ENCODE results near the gene ZNF611.
"Not testable (repeated sequence)": the region's sequence is repeated elsewhere in the genome, so short reads cannot be mapped to it uniquely, and the experiment has no call there.

The ZNF611 gene

DNA sequence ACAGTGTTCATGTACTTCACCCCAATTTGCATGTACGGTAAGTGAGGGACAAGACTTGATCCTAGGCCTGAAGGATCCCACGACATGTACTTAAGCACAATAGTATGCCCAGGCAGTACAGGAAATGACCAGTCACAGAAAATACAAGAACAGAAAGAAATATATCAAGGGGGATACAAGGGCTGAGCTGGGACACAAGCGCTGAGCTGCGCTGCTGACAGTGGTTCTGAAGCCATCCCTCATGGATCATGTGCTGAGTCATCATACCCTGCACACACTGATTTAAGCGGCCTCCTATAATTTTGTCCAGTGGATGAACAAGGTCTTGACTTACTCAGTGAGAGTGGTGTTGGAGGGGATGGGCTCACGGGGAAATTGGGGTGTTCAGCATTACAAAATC lies 59.6 kb downstream of the ZNF611 start:
- not testable (repeated sequence) for FAIRE-seq

DNA sequence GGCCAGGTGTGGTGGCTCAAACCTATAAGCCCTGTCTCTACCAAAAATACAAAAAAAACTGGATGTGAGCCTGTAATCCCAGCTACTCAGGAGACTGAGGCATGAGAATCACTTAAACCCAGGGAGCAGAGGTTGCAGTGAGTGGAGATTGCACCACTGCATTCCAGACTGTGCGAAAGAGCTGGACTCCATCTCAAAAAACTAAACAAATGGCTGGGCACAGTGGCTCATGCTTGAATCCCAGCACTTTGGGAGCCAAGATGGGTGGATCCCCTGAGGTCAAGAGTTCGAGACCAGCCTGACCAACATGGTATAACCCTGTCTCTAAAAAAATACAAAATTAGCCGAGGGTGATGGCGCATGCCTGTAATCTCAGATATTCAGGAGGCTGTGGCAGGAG lies 61.8 kb downstream of the ZNF611 start:
- FAIRE-seq: no peak

DNA sequence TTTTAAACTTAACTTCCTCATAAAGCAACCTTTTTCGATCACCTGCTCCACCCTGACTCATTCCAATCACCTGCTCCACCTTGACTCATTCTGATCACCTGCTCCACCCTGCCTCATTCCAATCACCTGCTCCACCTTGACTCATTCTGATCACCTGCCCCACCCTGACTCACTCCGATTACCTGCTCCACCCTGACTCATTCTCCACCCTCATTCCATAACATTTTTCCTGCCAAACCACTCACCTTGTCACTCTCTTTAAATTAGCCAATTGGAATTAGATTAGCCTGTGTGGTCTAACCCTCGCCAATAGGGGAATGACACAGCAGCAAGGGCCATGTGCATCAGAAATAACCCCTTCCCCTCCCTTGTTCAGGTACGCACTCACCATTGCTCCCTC lies 64.8 kb downstream of the ZNF611 start:
- FAIRE-seq: no peak

DNA sequence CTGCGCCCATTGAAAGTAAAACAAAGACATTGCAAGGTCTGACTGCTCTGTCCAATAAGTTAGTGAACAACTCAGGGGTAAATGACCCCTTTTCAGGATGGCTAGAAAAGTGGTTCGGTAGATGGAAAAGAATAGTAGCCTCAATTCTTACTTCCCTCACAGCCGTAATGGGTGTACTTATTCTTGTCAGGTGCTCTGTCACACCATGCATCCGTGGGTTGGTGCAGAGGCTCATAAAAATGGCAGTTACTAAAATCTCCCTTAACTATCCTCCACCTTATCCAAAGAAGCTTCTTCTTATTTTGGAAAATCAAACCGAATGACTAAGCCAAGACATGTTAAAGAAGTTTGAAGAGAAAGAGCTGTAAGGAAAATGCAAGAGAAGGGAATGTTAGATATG lies 65.3 kb downstream of the ZNF611 start:
- FAIRE-seq: no peak

DNA sequence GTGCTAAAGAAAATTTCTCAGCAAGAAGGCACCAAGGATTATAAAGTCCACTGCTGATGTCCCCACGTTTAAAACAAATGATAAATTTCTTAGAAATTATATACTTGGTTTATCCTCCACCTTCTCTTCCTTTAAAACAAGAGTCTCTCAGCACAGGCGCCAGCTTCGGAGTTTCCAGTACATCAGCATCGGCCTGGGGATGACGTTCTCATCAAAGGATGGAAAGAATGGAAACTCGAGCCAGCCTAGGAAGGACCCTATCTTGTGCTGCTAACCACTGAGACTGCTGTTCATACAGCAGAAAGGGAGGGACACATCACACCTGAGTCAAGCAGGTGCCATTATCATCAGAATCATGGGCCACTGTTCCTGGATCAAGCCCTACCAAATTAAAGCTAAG lies 66.9 kb downstream of the ZNF611 start:
- no peak for FAIRE-seq

DNA sequence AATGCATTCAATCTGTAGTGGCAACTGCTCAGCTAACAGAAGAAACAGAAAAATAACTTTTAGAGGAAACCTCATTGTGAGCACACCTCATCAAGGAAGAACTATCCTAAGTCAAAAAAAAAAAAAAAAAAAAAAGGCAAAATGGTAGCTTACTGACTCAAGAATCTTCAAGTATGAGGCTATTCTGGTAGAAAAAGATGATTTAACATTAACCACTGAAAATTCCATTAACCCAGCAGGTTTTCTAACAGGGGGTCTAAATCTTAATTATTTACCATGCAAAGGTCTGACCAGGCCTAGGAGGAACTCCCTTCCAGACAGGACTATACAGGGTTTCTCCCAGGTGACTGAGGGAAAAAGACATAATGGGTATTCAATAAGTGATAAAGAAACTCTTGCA lies 68.3 kb downstream of the ZNF611 start:
- FAIRE-seq: no peak

DNA sequence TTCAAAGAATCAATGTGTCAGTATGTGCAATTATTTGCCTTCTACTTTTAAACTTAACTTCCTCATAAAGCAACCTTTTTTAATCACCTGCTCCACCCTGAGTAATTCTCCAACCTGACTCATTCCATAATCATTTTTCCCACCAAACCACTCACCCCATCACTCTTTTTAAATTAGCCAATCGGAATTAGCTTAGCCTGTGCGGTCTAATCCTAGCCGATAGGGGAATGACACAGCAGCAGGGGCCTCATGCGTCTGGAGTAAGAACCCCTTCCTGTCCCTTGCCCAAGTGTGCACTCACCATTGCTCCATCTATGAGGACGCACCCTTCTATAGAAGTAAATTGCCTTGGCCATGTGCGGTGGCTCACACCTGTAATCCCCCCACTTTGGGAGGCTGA lies 69.3 kb downstream of the ZNF611 start:
- no peak for FAIRE-seq

DNA sequence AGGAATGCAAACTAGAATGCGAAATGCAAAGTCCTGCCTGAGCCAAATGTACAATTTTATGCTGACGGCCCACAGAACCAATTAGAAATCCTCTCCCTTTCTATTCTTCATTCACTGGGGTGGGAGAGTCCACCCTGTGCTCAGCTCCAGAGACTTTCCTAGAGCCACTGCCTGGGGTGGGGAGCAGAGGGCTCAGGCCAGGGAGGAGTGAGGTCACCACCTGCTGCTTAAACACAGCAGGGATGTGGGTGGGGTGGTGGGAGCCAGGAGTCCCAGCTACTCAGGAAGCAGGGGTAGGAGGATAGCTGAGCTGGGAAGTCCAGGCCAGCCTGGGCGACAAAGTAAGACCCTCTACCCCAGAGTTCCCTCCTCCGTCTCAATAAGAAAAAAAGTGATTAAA lies 69.8 kb downstream of the ZNF611 start:
- FAIRE-seq: no peak

DNA sequence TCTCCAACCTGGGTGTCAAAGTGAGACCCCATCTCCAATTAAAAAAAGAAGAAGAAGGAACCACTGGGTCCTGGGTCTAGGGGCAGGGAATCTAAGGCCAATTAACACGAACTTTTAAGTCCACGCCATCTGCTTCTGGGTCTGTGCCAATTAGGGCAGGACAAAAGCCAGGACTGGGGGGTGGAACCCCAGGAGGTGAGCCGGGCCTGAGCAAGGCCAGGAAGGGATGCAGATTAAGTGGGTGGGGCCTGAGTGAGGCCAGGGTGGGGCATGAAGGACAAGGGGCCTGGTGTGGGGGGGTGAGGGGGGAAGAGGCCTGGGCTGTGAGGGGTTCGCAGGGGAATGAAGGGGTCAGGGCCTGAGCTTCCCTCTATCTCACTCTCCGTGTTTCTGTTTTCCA lies 70.4 kb downstream of the ZNF611 start:
- no peak for FAIRE-seq

DNA sequence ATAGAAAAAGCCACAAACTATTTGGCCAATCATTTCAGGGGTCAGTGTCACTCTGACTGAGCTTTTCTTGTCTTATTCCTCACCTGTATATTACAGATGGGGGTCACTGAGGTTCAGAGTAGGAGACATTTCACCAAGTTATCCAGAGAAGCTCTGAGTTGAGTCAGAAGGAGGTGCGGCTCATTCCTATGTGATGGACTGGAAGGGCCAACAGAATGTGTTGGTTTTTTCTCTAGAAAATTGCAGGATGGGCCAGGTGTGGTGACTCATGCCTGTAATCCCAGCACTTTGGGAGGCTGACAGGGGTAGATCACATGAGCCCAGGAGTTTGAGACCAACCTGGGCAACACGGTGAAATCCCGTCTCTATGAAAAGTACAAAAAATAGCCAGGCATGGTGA lies 72.2 kb downstream of the ZNF611 start:
- no peak for FAIRE-seq

DNA sequence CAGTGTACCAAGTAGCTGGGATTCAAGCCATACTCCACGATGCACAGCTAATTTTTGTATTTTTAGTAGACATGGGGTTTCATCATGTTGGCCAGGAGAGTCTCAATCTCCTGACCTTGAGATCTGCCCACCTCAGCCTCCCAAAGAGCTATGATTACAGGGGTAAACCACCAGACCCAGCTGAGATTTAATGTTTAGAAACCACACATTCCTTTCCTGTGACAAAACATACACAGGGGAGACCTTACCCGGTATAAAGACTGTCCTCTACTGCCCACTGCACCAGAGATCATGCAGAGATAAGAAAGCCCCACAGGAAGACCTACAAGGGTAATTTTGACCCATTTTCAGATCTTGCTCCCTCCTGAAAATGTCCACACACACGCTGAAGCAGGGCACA lies 73.9 kb downstream of the ZNF611 start:
- no peak for FAIRE-seq

DNA sequence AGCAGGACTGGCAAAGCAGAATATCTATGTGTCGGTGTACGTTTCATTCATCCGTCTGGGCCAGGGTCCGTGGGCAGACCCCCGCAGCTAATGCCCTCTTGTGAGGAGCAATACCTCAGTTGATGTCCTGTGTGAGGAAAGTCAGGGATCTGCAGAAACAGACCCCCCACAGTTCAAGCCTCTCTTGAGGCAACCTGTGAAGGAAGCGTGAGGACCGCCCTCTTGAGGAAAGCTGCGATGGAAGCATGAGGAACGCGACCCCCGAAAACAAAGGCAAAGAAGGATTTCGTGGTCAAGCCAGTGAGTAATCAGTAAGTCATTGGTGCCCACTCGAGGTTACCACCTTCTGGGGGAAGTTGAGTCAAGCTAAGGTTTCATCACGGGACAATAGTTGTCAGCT lies 75.8 kb downstream of the ZNF611 start:
- FAIRE-seq: no peak

DNA sequence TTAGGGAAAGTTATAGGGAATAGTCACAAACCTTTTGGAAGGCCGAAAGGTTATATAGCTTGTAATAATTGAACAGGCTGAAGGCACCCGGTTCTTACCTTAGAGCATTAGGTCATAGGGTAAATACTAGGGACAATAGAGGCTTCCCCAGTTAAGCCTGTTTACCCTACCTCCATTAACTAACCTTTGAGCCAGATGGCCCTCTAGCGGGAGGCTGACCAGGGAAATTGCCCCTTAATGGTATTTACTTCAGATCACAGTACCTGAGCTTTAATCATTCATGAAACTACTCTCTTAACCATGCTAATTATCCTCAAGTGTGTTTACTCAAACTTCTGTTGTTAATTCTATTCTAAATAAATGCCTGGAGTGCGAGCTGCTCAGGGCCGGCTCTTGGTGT lies 76.2 kb downstream of the ZNF611 start:
- FAIRE-seq: no peak

DNA sequence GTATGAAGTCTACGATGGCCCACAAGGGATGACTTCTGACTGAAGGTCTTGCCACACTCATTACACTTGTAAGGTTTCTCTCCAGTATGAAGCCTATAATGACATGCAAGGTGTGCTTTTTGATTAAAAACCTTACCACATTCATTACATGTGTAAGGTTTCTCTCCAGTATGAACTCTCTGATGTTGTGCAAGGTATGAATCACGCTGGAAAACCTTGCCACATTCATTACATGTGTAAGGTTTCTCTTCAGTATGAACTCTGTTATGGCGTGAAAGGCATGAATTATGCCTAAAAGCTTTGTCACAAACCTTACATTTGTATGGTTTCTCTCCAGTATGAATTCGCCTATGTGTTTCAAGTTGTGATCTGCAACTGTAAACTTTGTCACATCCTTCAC lies 81.7 kb downstream of the ZNF611 start:
- FAIRE-seq: no peak
